ENCODE results near the gene CELF2.

CELF2 gene

GRCh38 chr10:11351801-11352200 lies 334.1 kb downstream of the CELF2 start:
- no peak for DNase-seq
- no peaks in the 10 kb centered on the region for H3K4me1 ChIP-seq
- H3K9me3 ChIP-seq, result no peaks in the 10 kb centered on the region
- no peaks in the 10 kb centered on the region for H3K27me3 ChIP-seq
- no peak overlapping the region for H3K4me3 ChIP-seq (ENCODE audit: low read depth, low read length)
- no peaks in the 10 kb centered on the region for H3K36me3 ChIP-seq
- no peak for TF ChIP-seq CTCF (IDR thresholded peaks at IDR 0.05; ENCODE audit: low read depth, low read length)

- H3K4me1 ChIP-seq, result no peaks in the 10 kb centered on the region
- TF ChIP-seq CTCF (IDR thresholded peaks at IDR 0.05; ENCODE audit: low read depth, low read length), result no peak
- no peaks in the 10 kb centered on the region for H3K9me3 ChIP-seq
- DNase-seq, result no peak
- no peak overlapping the region for H3K4me3 ChIP-seq (ENCODE audit: low read depth, low read length)
- H3K36me3 ChIP-seq, result no peaks in the 10 kb centered on the region
- H3K27me3 ChIP-seq, result no peaks in the 10 kb centered on the region
Measured at GRCh38 chr10:11353006-11353896, 335.6 kb downstream of the CELF2 start.

DNA sequence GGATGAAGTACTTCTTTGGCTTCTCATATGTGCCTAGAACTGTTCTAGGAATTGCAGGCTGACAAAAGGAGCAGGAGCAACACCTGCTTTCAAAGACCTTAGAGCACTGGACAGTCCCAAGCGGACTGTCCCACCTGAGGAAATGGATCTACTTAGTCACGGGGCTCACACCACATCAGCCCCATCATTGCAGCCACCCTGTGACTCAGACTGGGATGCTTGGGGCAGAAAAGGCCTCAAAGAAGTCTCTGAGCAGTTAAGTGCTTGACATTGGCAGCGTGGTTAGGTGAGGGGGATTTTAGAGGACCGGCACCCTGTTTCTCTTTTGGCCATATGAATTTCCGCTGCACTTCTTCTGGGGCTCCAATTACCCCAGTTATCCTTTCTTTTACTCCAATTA lies 337.2 kb downstream of the CELF2 start:
- Histone ChIP-seq H3K27me3 (no peaks in the 10 kb centered on the region), H3K4me3 (ENCODE audit: low read depth, low read length) (no peak overlapping the region), H3K4me1 (no peaks in the 10 kb centered on the region), H3K9me3 (no peaks in the 10 kb centered on the region), H3K36me3 (no peaks in the 10 kb centered on the region)
- TF ChIP-seq CTCF (IDR thresholded peaks at IDR 0.05; ENCODE audit: low read depth, low read length), result no peak
- DNase-seq, result no peak

GRCh38 chr10:11355592-11355991 lies 337.9 kb downstream of the CELF2 start:
- TF ChIP-seq CTCF (IDR thresholded peaks at IDR 0.05; ENCODE audit: low read depth, low read length), result no peak
- no peaks in the 10 kb centered on the region for H3K36me3 ChIP-seq
- H3K9me3 ChIP-seq, result no peaks in the 10 kb centered on the region
- no peak overlapping the region for H3K4me3 ChIP-seq (ENCODE audit: low read depth, low read length)
- no peak for DNase-seq
- H3K4me1 ChIP-seq, result no peaks in the 10 kb centered on the region
- no peaks in the 10 kb centered on the region for H3K27me3 ChIP-seq

GRCh38 chr10:11357439-11357838 lies 339.8 kb downstream of the CELF2 start:
- no peaks in the 10 kb centered on the region for H3K36me3 ChIP-seq
- no peak for TF ChIP-seq CTCF (IDR thresholded peaks at IDR 0.05; ENCODE audit: low read depth, low read length)
- H3K4me1 ChIP-seq, result no peaks in the 10 kb centered on the region
- DNase-seq, result no peak
- H3K27me3 ChIP-seq, result no peaks in the 10 kb centered on the region
- no peak overlapping the region for H3K4me3 ChIP-seq (ENCODE audit: low read depth, low read length)
- H3K9me3 ChIP-seq, result no peaks in the 10 kb centered on the region

- no peak for TF ChIP-seq CTCF (IDR thresholded peaks at IDR 0.05; ENCODE audit: low read depth, low read length)
- no peaks in the 10 kb centered on the region for H3K9me3 ChIP-seq
- no peaks in the 10 kb centered on the region for H3K27me3 ChIP-seq
- no peaks in the 10 kb centered on the region for H3K36me3 ChIP-seq
- H3K4me1 ChIP-seq, result no peaks in the 10 kb centered on the region
- no peak overlapping the region for H3K4me3 ChIP-seq (ENCODE audit: low read depth, low read length)
- no peak for DNase-seq
Measured at GRCh38 chr10:11358011-11358410, 340.3 kb downstream of the CELF2 start.

All from BE2C (cell line).